Astrocyte (in vitro differentiated cells and primary cell): ENCODE measurements around the gene RICTOR. TPM values are rescaled to one million over a fixed set of nuclear protein-coding genes. Genes with fewer than 3 reads are reported as not detected.

ENCODE experiments used
- DNase-seq: peaks from one replicate; pipeline ENCODE4 v3.0.0-alpha.2; 2010; ENCODE audit warnings: low read depth
- FAIRE-seq: peaks from 2 replicates; lab custom pipeline; 2011; peaks lifted over from hg19 to GRCh38; lab: Jason Lieb, UNC
- H2AFZ ChIP-seq: 2 replicates; pipeline ENCODE4 v1.6.0; 2012; ENCODE audit warnings: low read depth, low read length, inconsistent platforms
- H3K27ac ChIP-seq: 2 replicates; pipeline ENCODE4 v1.5.1; 2011; ENCODE audit warnings: low read depth, low read length, inconsistent platforms
- H3K27me3 ChIP-seq: 2 replicates; pipeline ENCODE4 v1.6.0; 2011; ENCODE audit warnings: low read length, inconsistent platforms; ENCODE audit not compliant: insufficient read depth
- H3K36me3 ChIP-seq: 2 replicates; pipeline ENCODE4 v1.5.1; 2011; ENCODE audit warnings: low read length, inconsistent platforms; ENCODE audit not compliant: insufficient read depth
- H3K4me1 ChIP-seq: 2 replicates; pipeline ENCODE4 v1.5.1; 2011; ENCODE audit warnings: low read length, inconsistent platforms; ENCODE audit not compliant: insufficient read depth
- H3K4me2 ChIP-seq: 2 replicates; pipeline ENCODE4 v1.6.0; 2012; ENCODE audit warnings: low read length, inconsistent platforms
- H3K4me3 ChIP-seq: 2 replicates; pipeline ENCODE4 v1.5.1; 2011; ENCODE audit warnings: low read depth, mild to moderate bottlenecking, low read length, inconsistent platforms; ENCODE audit not compliant: insufficient read depth
- H3K79me2 ChIP-seq: 2 replicates; pipeline ENCODE4 v1.6.0; 2012; ENCODE audit warnings: mild to moderate bottlenecking, low read length, inconsistent platforms; ENCODE audit not compliant: insufficient read depth
- H3K9ac ChIP-seq: 2 replicates; pipeline ENCODE4 v1.6.0; 2012; ENCODE audit warnings: mild to moderate bottlenecking, low read length, inconsistent platforms
- H3K9me3 ChIP-seq: 2 replicates; pipeline ENCODE4 v1.5.1; 2012; ENCODE audit warnings: low read depth, mild to moderate bottlenecking, low read length, inconsistent platforms; ENCODE audit not compliant: insufficient read depth
- H4K20me1 ChIP-seq: 2 replicates; pipeline ENCODE4 v1.6.0; 2012; ENCODE audit warnings: low read length, inconsistent platforms; ENCODE audit not compliant: insufficient read depth
- H3K27ac Mint-ChIP-seq: one replicate; pipeline ENCODE4 v1.8.0; 2021; ENCODE audit warnings: mild to moderate bottlenecking, mixed read lengths; ENCODE audit not compliant: unreplicated experiment
- H3K27me3 Mint-ChIP-seq: one replicate; pipeline ENCODE4 v1.8.0; 2021; ENCODE audit warnings: low read depth, mixed read lengths; ENCODE audit not compliant: unreplicated experiment
- H3K36me3 Mint-ChIP-seq: one replicate; pipeline ENCODE4 v1.8.0; 2021; ENCODE audit warnings: low read depth, mixed read lengths; ENCODE audit not compliant: unreplicated experiment
- H3K4me1 Mint-ChIP-seq: one replicate; pipeline ENCODE4 v1.8.0; 2021; ENCODE audit warnings: low read depth, mixed read lengths; ENCODE audit not compliant: unreplicated experiment
- H3K4me3 Mint-ChIP-seq: one replicate; pipeline ENCODE4 v1.8.0; 2021; ENCODE audit warnings: mild to moderate bottlenecking, moderate library complexity, mixed read lengths; ENCODE audit not compliant: unreplicated experiment
- H3K9me3 Mint-ChIP-seq: one replicate; pipeline ENCODE4 v1.8.0; 2021; ENCODE audit warnings: mild to moderate bottlenecking, mixed read lengths; ENCODE audit not compliant: unreplicated experiment
- EZH2 ChIP-seq: IDR thresholded peaks from 2 replicates; pipeline ENCODE4 v1.6.1; 2012; ENCODE audit warnings: mild to moderate bottlenecking, low read length, inconsistent platforms; ENCODE audit not compliant: insufficient read depth
- total RNA-seq: library from RNA; stranded (reverse); gene quantifications from 2 replicates; pipeline ENCODE4 v1.2.1, GENCODE V29; 2021
- TF ChIP-seq, protein P1 (sequence below): IDR thresholded peaks from 2 replicates; pipeline ENCODE4 v1.5.1; 2011; ENCODE audit warnings: low read depth, mild to moderate bottlenecking, inconsistent platforms, low read length, moderate library complexity; ENCODE audit not compliant: insufficient read depth

RICTOR gene
- total RNA-seq, 1 donor from 2014 or later: 43.2 TPM

DNA sequence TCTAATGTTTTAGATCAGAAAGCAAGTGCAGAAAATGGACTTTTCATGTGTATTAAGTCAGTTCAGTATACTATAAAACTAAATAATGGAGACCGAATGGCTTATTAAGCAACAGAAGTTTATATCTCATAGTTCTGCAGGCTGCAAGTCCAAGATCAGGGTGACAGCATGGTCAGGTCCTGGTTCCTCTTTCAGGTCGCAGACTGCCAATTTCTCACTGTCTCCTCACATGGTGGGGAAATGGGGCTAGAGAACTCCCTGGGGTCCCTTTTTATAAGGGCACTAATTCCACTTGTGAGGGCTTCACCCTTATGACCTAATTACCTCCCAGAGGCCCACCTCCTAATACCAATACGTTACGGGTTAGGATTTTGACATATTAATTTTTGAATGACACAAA, 48.7 kb downstream of the RICTOR start:
- Mint-ChIP-seq H3K9me3 (peaks cover 4% of the 10 kb centered on the region), H3K4me3 (no peak overlapping the region), H3K36me3 (peaks cover 6% of the 10 kb centered on the region), H3K27me3 (no peaks in the 10 kb centered on the region), H3K4me1 (peaks cover 35% of the 10 kb centered on the region), H3K27ac (no peak overlapping the region)
- no peak overlapping the region for H3K4me3 ChIP-seq
- H3K27ac ChIP-seq: no peak overlapping the region
- H2AFZ ChIP-seq: no peak overlapping the region
- H3K27me3 ChIP-seq: no peaks in the 10 kb centered on the region
- no peak for DNase-seq
- peaks cover 6% of the 10 kb centered on the region for H3K4me1 ChIP-seq
- H3K9me3 ChIP-seq: no peaks in the 10 kb centered on the region
- peaks cover 74% of the 10 kb centered on the region for H3K79me2 ChIP-seq
- H3K4me2 ChIP-seq: no peak overlapping the region
- H3K36me3 ChIP-seq: no peaks in the 10 kb centered on the region
- H3K9ac ChIP-seq: no peak overlapping the region
- no peak for FAIRE-seq
- TF ChIP-seq EZH2: no peak
- TF ChIP-seq, protein P1, sequence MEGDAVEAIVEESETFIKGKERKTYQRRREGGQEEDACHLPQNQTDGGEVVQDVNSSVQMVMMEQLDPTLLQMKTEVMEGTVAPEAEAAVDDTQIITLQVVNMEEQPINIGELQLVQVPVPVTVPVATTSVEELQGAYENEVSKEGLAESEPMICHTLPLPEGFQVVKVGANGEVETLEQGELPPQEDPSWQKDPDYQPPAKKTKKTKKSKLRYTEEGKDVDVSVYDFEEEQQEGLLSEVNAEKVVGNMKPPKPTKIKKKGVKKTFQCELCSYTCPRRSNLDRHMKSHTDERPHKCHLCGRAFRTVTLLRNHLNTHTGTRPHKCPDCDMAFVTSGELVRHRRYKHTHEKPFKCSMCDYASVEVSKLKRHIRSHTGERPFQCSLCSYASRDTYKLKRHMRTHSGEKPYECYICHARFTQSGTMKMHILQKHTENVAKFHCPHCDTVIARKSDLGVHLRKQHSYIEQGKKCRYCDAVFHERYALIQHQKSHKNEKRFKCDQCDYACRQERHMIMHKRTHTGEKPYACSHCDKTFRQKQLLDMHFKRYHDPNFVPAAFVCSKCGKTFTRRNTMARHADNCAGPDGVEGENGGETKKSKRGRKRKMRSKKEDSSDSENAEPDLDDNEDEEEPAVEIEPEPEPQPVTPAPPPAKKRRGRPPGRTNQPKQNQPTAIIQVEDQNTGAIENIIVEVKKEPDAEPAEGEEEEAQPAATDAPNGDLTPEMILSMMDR: no peak
- peaks cover 8% of the 10 kb centered on the region for H4K20me1 ChIP-seq

DNA sequence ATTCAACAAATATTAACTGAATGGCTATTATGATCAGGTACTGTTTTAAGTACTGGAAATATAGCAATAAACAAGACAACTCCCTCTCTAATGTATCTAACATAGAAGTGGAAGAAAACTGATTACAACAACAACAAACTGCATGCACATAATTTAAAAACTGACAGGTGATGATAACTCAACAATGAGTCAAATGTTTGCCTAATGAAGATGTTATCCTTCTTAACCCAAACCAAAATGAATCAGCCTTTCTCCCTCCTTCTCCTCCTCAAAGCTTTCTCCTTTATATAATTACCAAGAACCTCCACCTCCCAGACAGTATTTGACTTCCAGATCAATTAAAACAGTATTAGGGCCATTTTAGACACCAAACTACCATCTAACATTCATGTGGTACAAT, 49.3 kb downstream of the RICTOR start:
- Histone ChIP-seq H3K27ac (no peak overlapping the region), H3K9ac (no peak overlapping the region), H3K4me1 (peaks cover 6% of the 10 kb centered on the region), H3K4me2 (peak overlapping the region; percentile 22), H3K36me3 (no peaks in the 10 kb centered on the region), H3K9me3 (no peaks in the 10 kb centered on the region), H3K79me2 (peaks cover 68% of the 10 kb centered on the region), H3K4me3 (no peak overlapping the region), H4K20me1 (peaks cover 8% of the 10 kb centered on the region), H3K27me3 (no peaks in the 10 kb centered on the region), H2AFZ (no peak overlapping the region)
- H3K9me3 Mint-ChIP-seq: peaks cover 4% of the 10 kb centered on the region
- H3K27me3 Mint-ChIP-seq: no peaks in the 10 kb centered on the region
- no peak overlapping the region for H3K4me3 Mint-ChIP-seq
- H3K4me1 Mint-ChIP-seq: peaks cover 36% of the 10 kb centered on the region
- peaks cover 6% of the 10 kb centered on the region for H3K36me3 Mint-ChIP-seq
- H3K27ac Mint-ChIP-seq: peak overlapping the region; percentile 6
- TF ChIP-seq, protein P1: no peak
- TF ChIP-seq EZH2: no peak
- FAIRE-seq: peak; percentile 88
- peak; percentile 45 for DNase-seq

DNA sequence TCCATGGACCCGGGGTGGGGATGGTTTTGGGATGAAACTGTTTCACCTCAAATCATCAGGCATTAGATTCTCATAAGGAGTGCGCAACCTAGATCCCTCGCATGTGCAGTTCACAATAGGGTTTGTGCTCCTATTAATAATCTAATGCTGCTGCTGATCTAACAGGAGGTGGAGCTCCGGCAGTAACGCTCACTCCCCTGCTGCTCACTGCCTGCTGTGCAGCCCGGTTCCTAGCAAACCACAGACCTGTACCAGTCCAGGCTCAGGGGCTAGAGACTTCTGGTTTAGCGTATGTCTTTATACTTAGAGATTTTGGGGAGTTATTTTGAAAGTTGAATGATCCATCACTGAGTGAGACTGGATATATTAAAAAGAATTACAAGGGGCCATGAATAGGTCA, 50.2 kb downstream of the RICTOR start:
- Mint-ChIP-seq H3K27me3 (no peaks in the 10 kb centered on the region), H3K9me3 (peaks cover 4% of the 10 kb centered on the region), H3K36me3 (peaks cover 8% of the 10 kb centered on the region), H3K4me3 (no peak overlapping the region), H3K27ac (no peak overlapping the region), H3K4me1 (peaks cover 45% of the 10 kb centered on the region)
- peaks cover 8% of the 10 kb centered on the region for H4K20me1 ChIP-seq
- no peak overlapping the region for H3K4me3 ChIP-seq
- no peaks in the 10 kb centered on the region for H3K27me3 ChIP-seq
- FAIRE-seq (no peak), DNase-seq (no peak)
- no peaks in the 10 kb centered on the region for H3K36me3 ChIP-seq
- peaks cover 9% of the 10 kb centered on the region for H3K4me1 ChIP-seq
- no peak overlapping the region for H3K9ac ChIP-seq
- peaks cover 59% of the 10 kb centered on the region for H3K79me2 ChIP-seq
- no peaks in the 10 kb centered on the region for H3K9me3 ChIP-seq
- H3K4me2 ChIP-seq: peak overlapping the region; percentile 22
- no peak overlapping the region for H2AFZ ChIP-seq
- H3K27ac ChIP-seq: no peak overlapping the region
- TF ChIP-seq EZH2: no peak
- TF ChIP-seq, protein P1: no peak
